ENCODE results near the gene STARD3.

STARD3 gene

DNA sequence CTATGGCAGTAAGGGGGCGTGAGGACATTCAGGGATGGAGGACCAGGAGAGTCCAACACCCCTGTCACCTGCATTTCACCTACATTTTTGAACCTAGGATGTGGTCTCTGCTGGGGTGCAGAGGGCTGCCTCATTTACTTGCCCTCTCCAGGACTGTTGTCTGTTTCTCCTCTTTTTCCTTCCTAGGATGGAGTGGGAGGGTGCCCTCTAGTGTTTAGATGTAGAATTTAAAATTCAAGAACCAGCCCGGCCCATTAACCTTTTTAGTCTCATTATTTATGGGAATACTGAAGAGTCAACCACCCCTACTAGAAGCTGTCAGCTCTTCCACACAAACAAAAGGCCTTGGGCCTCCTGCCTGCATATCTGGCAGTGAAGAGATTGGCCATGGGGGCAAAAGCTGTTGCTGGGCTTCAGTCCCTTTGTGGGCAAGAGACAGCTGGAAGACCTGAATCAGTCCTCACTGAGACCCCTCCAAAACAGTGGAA, 2.5 kb upstream of the STARD3 start:
- H3K9me3 ChIP-seq (ENCODE audit: insufficient read depth, low read depth, low read length) = no peaks in the 10 kb centered on the region
- DNase-seq = peak; percentile 30 to 74
- peaks cover 4% of the 10 kb centered on the region for H3K79me2 ChIP-seq (ENCODE audit: control insufficient read depth, insufficient read depth, low read length, poor library complexity)
- no peaks in the 10 kb centered on the region for H3K36me3 ChIP-seq (ENCODE audit: control insufficient read depth in 1 of 2, insufficient read depth in 2 of 2, low read length in 2 of 2)
- H2BK12ac ChIP-seq (ENCODE audit: low read length) = no peak overlapping the region
- no peak overlapping the region for H2AK5ac ChIP-seq (ENCODE audit: low read length)
- no peak overlapping the region for H3K9ac ChIP-seq (ENCODE audit: low read length)
- no peak overlapping the region for H4K12ac ChIP-seq (ENCODE audit: low read depth, low read length)
- H3K18ac ChIP-seq (ENCODE audit: low read length) = no peak overlapping the region
- H3K27ac ChIP-seq (ENCODE audit: low read depth, low read length) = no peak overlapping the region
- no peak overlapping the region for H4K8ac ChIP-seq (ENCODE audit: low read depth, low read length)
- no peak overlapping the region for H3K14ac ChIP-seq (ENCODE audit: low read length)
- H3K4me1 ChIP-seq (ENCODE audit: control insufficient read depth in 1 of 2, insufficient read depth in 2 of 2, low read length in 2 of 2) = peaks cover 16 to 17% of the 10 kb centered on the region in 2 experiments
- no peak overlapping the region for H3K23ac ChIP-seq (ENCODE audit: low read length)
- no peaks in the 10 kb centered on the region for H3K27me3 ChIP-seq (ENCODE audit: insufficient read depth, low read length)
- H3K4me2 ChIP-seq (ENCODE audit: low read length) = no peak overlapping the region
- no CpG with 5 or more reads among the region's 2 CpGs for WGBS (ENCODE audit: extremely low coverage, insufficient coverage, insufficient read length)
- H2AFZ ChIP-seq (ENCODE audit: insufficient read depth, low read length, poor library complexity) = no peak overlapping the region
- no peak overlapping the region for H2BK5ac ChIP-seq (ENCODE audit: low read depth, low read length, poor library complexity)
- H3K4me3 ChIP-seq (ENCODE audit: low read depth, low read length) = no peak overlapping the region
- H3K79me1 ChIP-seq (ENCODE audit: low read length) = peaks cover 10% of the 10 kb centered on the region
- no peak overlapping the region for H2BK120ac ChIP-seq (ENCODE audit: insufficient read depth, low read length, poor library complexity)
- no peak overlapping the region for H3K4ac ChIP-seq (ENCODE audit: low read depth, low read length)
- no peak overlapping the region for H4K91ac ChIP-seq (ENCODE audit: low read depth, low read length)

DNA sequence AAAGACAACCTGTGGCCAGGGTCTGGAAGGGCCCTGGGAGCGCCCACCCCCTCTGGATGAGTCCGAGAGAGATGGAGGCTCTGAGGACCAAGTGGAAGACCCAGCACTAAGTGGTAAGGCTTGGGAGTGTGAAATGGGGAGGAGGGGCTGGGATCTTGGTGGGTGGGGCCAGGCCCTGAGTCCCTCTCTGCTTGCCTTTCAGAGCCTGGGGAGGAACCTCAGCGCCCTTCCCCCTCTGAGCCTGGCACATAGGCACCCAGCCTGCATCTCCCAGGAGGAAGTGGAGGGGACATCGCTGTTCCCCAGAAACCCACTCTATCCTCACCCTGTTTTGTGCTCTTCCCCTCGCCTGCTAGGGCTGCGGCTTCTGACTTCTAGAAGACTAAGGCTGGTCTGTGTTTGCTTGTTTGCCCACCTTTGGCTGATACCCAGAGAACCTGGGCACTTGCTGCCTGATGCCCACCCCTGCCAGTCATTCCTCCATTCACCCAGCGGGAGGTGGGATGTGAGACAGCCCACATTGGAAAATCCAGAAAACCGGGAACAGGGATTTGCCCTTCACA, 1.2 kb upstream of the STARD3 start:
- Histone ChIP-seq H2BK120ac (ENCODE audit: insufficient read depth, low read length, poor library complexity) (no peak overlapping the region), H3K4ac (ENCODE audit: low read depth, low read length) (no peak overlapping the region), H3K27me3 (ENCODE audit: insufficient read depth, low read length) (no peaks in the 10 kb centered on the region), H3K14ac (ENCODE audit: low read length) (no peak overlapping the region), H4K8ac (ENCODE audit: low read depth, low read length) (no peak overlapping the region), H3K4me3 (ENCODE audit: low read depth, low read length) (no peak overlapping the region), H3K9me3 (ENCODE audit: insufficient read depth, low read depth, low read length) (no peaks in the 10 kb centered on the region), H3K79me1 (ENCODE audit: low read length) (peaks cover 10% of the 10 kb centered on the region), H3K4me2 (ENCODE audit: low read length) (no peak overlapping the region), H3K4me1 (ENCODE audit: control insufficient read depth in 1 of 2, insufficient read depth in 2 of 2, low read length in 2 of 2) (peaks cover 18 to 20% of the 10 kb centered on the region in 2 experiments), H3K36me3 (ENCODE audit: control insufficient read depth in 1 of 2, insufficient read depth in 2 of 2, low read length in 2 of 2) (no peaks in the 10 kb centered on the region), H4K12ac (ENCODE audit: low read depth, low read length) (no peak overlapping the region), H3K23ac (ENCODE audit: low read length) (no peak overlapping the region), H2BK12ac (ENCODE audit: low read length) (no peak overlapping the region), H3K79me2 (ENCODE audit: control insufficient read depth, insufficient read depth, low read length, poor library complexity) (peaks cover 4% of the 10 kb centered on the region), H2BK5ac (ENCODE audit: low read depth, low read length, poor library complexity) (no peak overlapping the region), H3K9ac (ENCODE audit: low read length) (no peak overlapping the region), H3K18ac (ENCODE audit: low read length) (no peak overlapping the region), H2AFZ (ENCODE audit: insufficient read depth, low read length, poor library complexity) (no peak overlapping the region), H2AK5ac (ENCODE audit: low read length) (no peak overlapping the region), H4K91ac (ENCODE audit: low read depth, low read length) (no peak overlapping the region), H3K27ac (ENCODE audit: low read depth, low read length) (no peak overlapping the region)
- no CpG with 5 or more reads among the region's 8 CpGs for WGBS (ENCODE audit: extremely low coverage, insufficient coverage, insufficient read length)
- DNase-seq = no peak

DNA sequence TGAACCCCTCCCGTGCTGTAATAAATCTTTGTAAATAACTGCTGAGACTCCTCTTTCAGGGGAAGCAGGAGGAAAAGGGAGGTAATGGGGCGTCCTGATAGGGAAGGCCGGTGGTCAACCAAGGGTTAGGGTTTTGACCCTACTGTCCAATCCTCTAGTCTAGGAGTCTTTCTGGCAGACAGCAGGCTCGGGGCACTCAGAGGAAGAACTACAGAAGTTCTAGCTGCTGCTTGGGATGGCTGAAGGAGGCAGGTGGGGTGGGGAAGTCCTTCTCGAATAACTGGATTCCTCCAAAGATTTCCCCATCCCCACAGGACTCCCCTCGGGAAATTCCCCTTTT, 387 bp upstream of the STARD3 start:
- Histone ChIP-seq H2AK5ac (ENCODE audit: low read length) (peak overlapping the region; percentile 24), H2AFZ (ENCODE audit: insufficient read depth, low read length, poor library complexity) (peak overlapping the region; percentile 61), H3K79me1 (ENCODE audit: low read length) (peaks cover 9% of the 10 kb centered on the region), H3K18ac (ENCODE audit: low read length) (no peak overlapping the region), H2BK120ac (ENCODE audit: insufficient read depth, low read length, poor library complexity) (no peak overlapping the region), H3K36me3 (ENCODE audit: control insufficient read depth in 1 of 2, insufficient read depth in 2 of 2, low read length in 2 of 2) (no peaks in the 10 kb centered on the region), H3K4me3 (ENCODE audit: low read depth, low read length) (no peak overlapping the region), H2BK5ac (ENCODE audit: low read depth, low read length, poor library complexity) (no peak overlapping the region), H3K4ac (ENCODE audit: low read depth, low read length) (no peak overlapping the region), H3K23ac (ENCODE audit: low read length) (no peak overlapping the region), H3K14ac (ENCODE audit: low read length) (peak overlapping the region; percentile 56), H3K27me3 (ENCODE audit: insufficient read depth, low read length) (no peaks in the 10 kb centered on the region), H3K4me1 (ENCODE audit: control insufficient read depth in 1 of 2, insufficient read depth in 2 of 2, low read length in 2 of 2) (peaks cover 13 to 18% of the 10 kb centered on the region in 2 experiments), H2BK12ac (ENCODE audit: low read length) (no peak overlapping the region), H3K79me2 (ENCODE audit: control insufficient read depth, insufficient read depth, low read length, poor library complexity) (peaks cover 4% of the 10 kb centered on the region), H4K91ac (ENCODE audit: low read depth, low read length) (peak overlapping the region; percentile 22), H4K8ac (ENCODE audit: low read depth, low read length) (peak overlapping the region; percentile 64), H3K9me3 (ENCODE audit: insufficient read depth, low read depth, low read length) (no peaks in the 10 kb centered on the region), H3K9ac (ENCODE audit: low read length) (peak overlapping the region; percentile 3), H3K27ac (ENCODE audit: low read depth, low read length) (no peak overlapping the region), H4K12ac (ENCODE audit: low read depth, low read length) (peak overlapping the region; percentile 84), H3K4me2 (ENCODE audit: low read length) (peak overlapping the region; percentile 73)
- no CpG with 5 or more reads among the region's 6 CpGs for WGBS (ENCODE audit: extremely low coverage, insufficient coverage, insufficient read length)
- DNase-seq = no peak

DNA sequence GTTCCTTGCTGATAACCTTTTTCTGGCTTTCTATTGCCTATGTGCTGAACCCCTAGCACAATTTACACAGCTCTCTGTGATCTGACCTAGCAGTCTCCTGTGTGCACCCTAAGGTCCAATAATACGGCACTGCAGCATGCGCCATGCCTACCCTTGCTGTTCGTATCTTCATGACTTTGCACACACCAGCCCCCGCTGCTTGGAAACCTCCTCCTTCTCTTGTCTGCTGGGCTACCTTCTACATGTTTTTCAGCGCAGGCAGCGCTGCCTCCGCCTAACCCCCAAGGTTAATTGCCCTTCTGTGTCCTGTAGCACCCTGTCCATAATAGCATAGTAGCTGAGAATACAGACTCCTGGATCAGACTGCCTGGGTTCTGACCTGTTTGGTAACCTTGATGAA, 1.4 kb downstream of the STARD3 start:
- Histone ChIP-seq H3K14ac (ENCODE audit: low read length) (no peak overlapping the region), H3K4ac (ENCODE audit: low read depth, low read length) (no peak overlapping the region), H3K9me3 (ENCODE audit: insufficient read depth, low read depth, low read length) (no peaks in the 10 kb centered on the region), H3K23ac (ENCODE audit: low read length) (no peak overlapping the region), H3K4me1 (ENCODE audit: control insufficient read depth in 1 of 2, insufficient read depth in 2 of 2, low read length in 2 of 2) (peaks cover 15 to 20% of the 10 kb centered on the region in 2 experiments), H2BK120ac (ENCODE audit: insufficient read depth, low read length, poor library complexity) (no peak overlapping the region), H3K9ac (ENCODE audit: low read length) (peak overlapping the region; percentile 8), H4K12ac (ENCODE audit: low read depth, low read length) (no peak overlapping the region), H3K27ac (ENCODE audit: low read depth, low read length) (no peak overlapping the region), H3K4me2 (ENCODE audit: low read length) (no peak overlapping the region), H3K79me2 (ENCODE audit: control insufficient read depth, insufficient read depth, low read length, poor library complexity) (peaks cover 4% of the 10 kb centered on the region), H3K27me3 (ENCODE audit: insufficient read depth, low read length) (no peaks in the 10 kb centered on the region), H2BK12ac (ENCODE audit: low read length) (no peak overlapping the region), H4K91ac (ENCODE audit: low read depth, low read length) (no peak overlapping the region), H3K4me3 (ENCODE audit: low read depth, low read length) (no peak overlapping the region), H4K8ac (ENCODE audit: low read depth, low read length) (no peak overlapping the region), H2AK5ac (ENCODE audit: low read length) (no peak overlapping the region), H3K79me1 (ENCODE audit: low read length) (peaks cover 7% of the 10 kb centered on the region), H3K18ac (ENCODE audit: low read length) (no peak overlapping the region), H2AFZ (ENCODE audit: insufficient read depth, low read length, poor library complexity) (no peak overlapping the region), H2BK5ac (ENCODE audit: low read depth, low read length, poor library complexity) (no peak overlapping the region), H3K36me3 (ENCODE audit: control insufficient read depth in 1 of 2, insufficient read depth in 2 of 2, low read length in 2 of 2) (no peaks in the 10 kb centered on the region)
- no peak for DNase-seq
- no CpG with 5 or more reads among the region's 7 CpGs for WGBS (ENCODE audit: extremely low coverage, insufficient coverage, insufficient read length)
